Glutamatergic neuron (in vitro differentiated cells): Measurements from ENCODE around the gene ABO. TPM values are rescaled to one million over a fixed set of nuclear protein-coding genes. Genes with fewer than 3 reads are reported as not detected.
"Not testable (repeated sequence)": the region's sequence is repeated elsewhere in the genome, so short reads cannot be mapped to it uniquely, and the experiment has no call there.

Experiments used
- DNase-seq: peaks from one replicate; pipeline ENCODE4 v3.0.0; 2022
- H3K27ac Mint-ChIP-seq: one replicate; pipeline ENCODE4 v1.8.0; 2020; ENCODE audit warnings: mild to moderate bottlenecking, mixed read lengths, inconsistent platforms; ENCODE audit not compliant: unreplicated experiment
- H3K27me3 Mint-ChIP-seq: one replicate; pipeline ENCODE4 v1.8.0; 2020; ENCODE audit warnings: mild to moderate bottlenecking, moderate library complexity, mixed read lengths, inconsistent platforms; ENCODE audit not compliant: unreplicated experiment
- H3K36me3 Mint-ChIP-seq: one replicate; pipeline ENCODE4 v1.8.0; 2020; ENCODE audit warnings: mild to moderate bottlenecking, mixed read lengths, inconsistent platforms; ENCODE audit not compliant: unreplicated experiment
- H3K4me1 Mint-ChIP-seq: one replicate; pipeline ENCODE4 v1.8.0; 2020; ENCODE audit warnings: mild to moderate bottlenecking, low read depth, mixed read lengths, inconsistent platforms; ENCODE audit not compliant: unreplicated experiment
- H3K4me3 Mint-ChIP-seq: one replicate; pipeline ENCODE4 v1.8.0; 2020; ENCODE audit warnings: mild to moderate bottlenecking, mixed read lengths, inconsistent platforms; ENCODE audit not compliant: unreplicated experiment
- H3K9me3 Mint-ChIP-seq: one replicate; pipeline ENCODE4 v1.8.0; 2020; ENCODE audit warnings: mild to moderate bottlenecking, moderate library complexity, mixed read lengths, inconsistent platforms; ENCODE audit not compliant: unreplicated experiment
- CTCF ChIP-seq: fragments of 200-600 bp; sonication (generic); IDR thresholded peaks from one replicate; pipeline ENCODE4 v1.5.0; 2021; ENCODE audit not compliant: partially characterized antibody, unreplicated experiment
- total RNA-seq: library from RNA; stranded (reverse); fragmentation: NEBNext Ultra II Directional; extraction: Animal tissue kit (Norgen Biotek cat#: 25700); gene quantifications from one replicate; pipeline ENCODE4 v1.2.1, GENCODE V29; 2021; ENCODE audit not compliant: unreplicated experiment

ABO gene
- total RNA-seq, 1 donor from 2014 or later = not detected

- H3K4me3 Mint-ChIP-seq = no peak overlapping the region
- no peak overlapping the region for H3K27ac Mint-ChIP-seq
- no peak for DNase-seq
- peaks cover 18% of the 10 kb centered on the region for H3K4me1 Mint-ChIP-seq
- no peak for TF ChIP-seq CTCF
- peaks cover 9% of the 10 kb centered on the region for H3K9me3 Mint-ChIP-seq
- peaks cover 16% of the 10 kb centered on the region for H3K36me3 Mint-ChIP-seq
- peaks cover 5% of the 10 kb centered on the region for H3K27me3 Mint-ChIP-seq
These were observed 28.5 kb upstream of the ABO start for GRCh38 chr9:133303266-133304157.

- Mint-ChIP-seq H3K27me3 (peaks cover 2% of the 10 kb centered on the region), H3K4me3 (no peak overlapping the region), H3K36me3 (peaks cover 10% of the 10 kb centered on the region), H3K27ac (peak overlapping the region; percentile 9), H3K4me1 (peaks cover 11% of the 10 kb centered on the region), H3K9me3 (peaks cover 7% of the 10 kb centered on the region)
- no peak for DNase-seq
- no peak for TF ChIP-seq CTCF
These were observed 26.5 kb upstream of the ABO start for GRCh38 chr9:133301253-133302230.

GRCh38 chr9:133299996-133300395 lies 25.0 kb upstream of the ABO start:
- H3K9me3 Mint-ChIP-seq = not testable (repeated sequence)

GRCh38 chr9:133294257-133294656 lies 19.3 kb upstream of the ABO start:
- H3K27ac Mint-ChIP-seq = no peak overlapping the region
- H3K9me3 Mint-ChIP-seq = peaks cover 10% of the 10 kb centered on the region
- DNase-seq = no peak
- H3K4me1 Mint-ChIP-seq = no peaks in the 10 kb centered on the region
- no peak for TF ChIP-seq CTCF
- no peak overlapping the region for H3K4me3 Mint-ChIP-seq
- H3K27me3 Mint-ChIP-seq = no peaks in the 10 kb centered on the region
- H3K36me3 Mint-ChIP-seq = peaks cover 22% of the 10 kb centered on the region

More at GRCh38 chr9:133299996-133300395, 25.0 kb upstream of the ABO start:
- not testable (repeated sequence) for H3K27me3 Mint-ChIP-seq, H3K4me3 Mint-ChIP-seq, H3K27ac Mint-ChIP-seq, DNase-seq, H3K4me1 Mint-ChIP-seq
- H3K36me3 Mint-ChIP-seq = peaks cover 10% of the 10 kb centered on the region

GRCh38 chr9:133290751-133291302 lies 15.8 kb upstream of the ABO start:
- no peak overlapping the region for H3K27ac Mint-ChIP-seq
- peaks cover 10% of the 10 kb centered on the region for H3K9me3 Mint-ChIP-seq
- H3K4me1 Mint-ChIP-seq = no peaks in the 10 kb centered on the region
- H3K36me3 Mint-ChIP-seq = peaks cover 21% of the 10 kb centered on the region
- TF ChIP-seq CTCF = no peak
- peak; percentile 60 for DNase-seq
- H3K4me3 Mint-ChIP-seq = no peak overlapping the region
- H3K27me3 Mint-ChIP-seq = peaks cover 3% of the 10 kb centered on the region
